NCI-H460 (cell line): Measurements from ENCODE around the gene CRY2. TPM values are rescaled to one million over a fixed set of nuclear protein-coding genes. Genes with fewer than 3 reads are reported as not detected.
"Not testable (repeated sequence)": the region's sequence is repeated elsewhere in the genome, so short reads cannot be mapped to it uniquely, and the experiment has no call there.

Source experiments
- DNase-seq: peaks from one replicate; pipeline ENCODE4 v3.0.0-alpha.2; 2016; ENCODE audit warnings: low read depth; ENCODE audit errors: extremely low read depth
- total RNA-seq: library from RNA; depleted of rRNA; stranded (reverse); fragments of >200 nt; shearing (Covaris generic); gene quantifications from 2 replicates; pipeline ENCODE4 v1.2.3, GENCODE V29; 2014

The CRY2 gene
- total RNA-seq, 1 experiment from 2014 or later, result 2.8 TPM

DNA sequence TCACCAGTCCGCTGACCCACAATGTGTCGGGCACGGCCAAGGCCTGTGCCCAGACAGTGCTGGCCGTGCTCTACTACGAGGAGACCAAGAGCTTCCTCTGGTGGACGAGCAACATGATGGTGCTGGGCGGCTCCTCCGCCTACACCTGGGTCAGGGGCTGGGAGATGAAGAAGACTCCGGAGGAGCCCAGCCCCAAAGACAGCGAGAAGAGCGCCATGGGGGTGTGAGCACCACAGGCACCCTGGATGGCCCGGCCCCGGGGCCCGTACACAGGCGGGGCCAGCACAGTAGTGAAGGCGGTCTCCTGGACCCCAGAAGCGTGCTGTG is 36.2 kb upstream of the CRY2 start:
- DNase-seq, result no peak

DNA sequence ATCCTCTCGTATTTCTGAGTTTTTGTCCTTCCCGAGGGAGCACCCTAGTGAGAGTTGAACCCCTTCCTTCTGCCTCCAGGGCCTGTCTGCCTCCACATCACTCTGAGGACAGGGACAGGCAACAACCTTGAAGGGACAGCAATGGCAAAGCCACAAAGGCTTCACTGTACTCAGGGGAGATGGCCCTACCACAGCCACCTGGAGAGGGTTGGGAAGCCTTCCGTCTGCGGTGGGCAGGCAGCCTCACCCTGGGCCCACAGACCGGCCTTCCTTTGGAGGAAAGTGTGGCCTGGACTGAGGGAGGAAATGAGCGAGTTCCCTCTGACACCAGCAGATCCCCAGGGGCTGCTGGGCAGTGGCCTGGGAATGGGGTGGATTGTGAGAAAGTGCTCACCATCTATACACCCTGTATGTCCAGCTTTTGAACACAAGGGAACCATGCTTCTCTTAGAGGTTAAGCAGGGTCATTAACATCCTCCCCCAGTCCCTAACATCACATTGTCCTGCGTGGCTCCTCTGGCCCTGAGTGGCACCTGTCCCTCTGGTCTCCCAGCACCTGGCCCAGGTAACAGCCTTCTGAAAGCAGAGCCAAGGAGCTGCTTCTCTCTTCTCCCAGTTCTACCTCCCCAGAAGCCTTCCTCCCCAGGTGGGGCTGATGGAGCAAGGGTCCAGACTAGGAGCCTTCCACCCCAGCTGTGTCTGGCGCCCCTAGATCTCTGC is 35.5 kb upstream of the CRY2 start:
- no peak for DNase-seq

DNA sequence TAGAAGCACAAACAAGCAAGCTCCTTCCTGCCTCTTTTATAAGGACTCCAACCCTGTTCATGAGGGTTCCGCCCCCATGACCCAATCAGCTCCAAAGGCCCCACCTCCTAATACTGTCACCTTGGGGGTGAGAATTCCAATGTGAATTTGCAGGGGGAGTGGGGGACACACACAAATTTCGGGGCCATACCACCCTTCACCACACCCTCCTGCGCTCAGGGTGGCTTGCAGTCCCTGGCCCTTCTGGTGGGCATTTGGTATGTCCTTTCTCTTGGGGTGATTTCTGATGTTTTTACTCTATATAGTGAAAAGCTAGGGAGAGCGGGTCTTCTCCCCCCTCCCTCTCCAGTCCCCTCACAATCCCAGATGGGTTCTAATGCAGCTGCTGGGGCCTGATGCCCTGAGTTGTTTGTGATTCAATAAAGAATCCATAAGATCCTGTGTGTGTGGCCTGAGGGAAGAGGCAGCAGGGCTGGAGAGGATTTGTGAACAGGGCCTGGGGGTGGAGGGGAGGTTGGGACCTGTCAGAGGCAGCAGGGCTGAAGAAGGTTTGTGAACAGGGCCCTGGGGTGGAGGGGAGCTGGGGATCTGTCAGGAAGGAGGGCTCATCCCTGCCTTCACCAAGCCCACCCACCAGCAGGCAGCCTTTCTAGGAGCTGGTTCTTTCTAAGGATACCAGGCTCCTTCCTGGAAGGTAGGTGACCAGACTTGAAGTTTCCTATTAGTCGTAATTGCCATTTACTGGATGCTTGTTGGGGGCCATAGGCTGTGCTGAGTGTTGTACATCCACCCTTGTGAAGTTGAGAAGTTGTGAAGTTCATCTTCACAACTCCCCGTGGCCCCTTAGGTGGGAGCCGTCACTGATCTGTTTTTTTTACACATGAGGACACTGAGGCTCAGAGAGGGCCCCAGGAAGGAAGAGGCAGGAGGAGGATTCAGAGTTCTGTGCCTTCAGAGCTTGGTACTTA is 34.4 kb upstream of the CRY2 start:
- no peak for DNase-seq

DNA sequence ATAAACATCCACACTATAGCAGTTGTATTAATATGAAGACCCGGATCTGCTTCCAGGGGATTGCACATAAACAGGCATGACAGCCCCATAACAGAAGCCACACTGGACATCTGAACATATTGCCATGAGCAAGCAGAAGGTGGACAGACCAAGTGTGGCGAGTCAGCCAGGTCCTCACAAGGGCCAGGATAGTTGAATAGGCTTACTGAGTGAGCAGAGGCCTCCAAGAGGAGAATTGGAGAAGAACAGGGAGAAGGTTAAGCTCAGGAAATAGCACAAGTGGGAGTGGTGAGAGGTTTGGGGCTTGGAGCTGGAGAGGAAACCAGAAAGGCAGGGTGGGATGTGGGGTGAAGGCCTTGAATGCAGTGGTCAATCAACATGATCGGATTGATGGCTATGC is 31.5 kb upstream of the CRY2 start:
- DNase-seq, result no peak

DNA sequence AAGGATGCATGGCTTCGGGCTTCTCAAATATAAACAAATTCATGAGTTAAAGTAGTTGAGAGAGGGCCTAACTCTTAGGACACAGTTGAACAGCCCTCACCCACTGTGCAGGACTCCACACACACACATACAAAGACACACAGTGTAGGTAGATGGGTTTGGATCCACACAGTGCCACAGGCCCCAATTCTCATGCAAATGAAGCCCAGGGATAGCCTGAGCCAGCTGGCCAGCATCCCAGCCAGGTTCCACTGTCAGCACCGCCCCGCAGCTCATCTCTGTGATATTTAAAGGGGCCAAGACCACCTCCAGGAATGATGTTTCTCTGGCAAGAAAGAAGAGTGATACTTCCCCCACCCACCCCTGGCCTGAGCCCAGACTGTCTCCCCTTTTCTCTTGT is 30.7 kb upstream of the CRY2 start:
- DNase-seq, result no peak

DNA sequence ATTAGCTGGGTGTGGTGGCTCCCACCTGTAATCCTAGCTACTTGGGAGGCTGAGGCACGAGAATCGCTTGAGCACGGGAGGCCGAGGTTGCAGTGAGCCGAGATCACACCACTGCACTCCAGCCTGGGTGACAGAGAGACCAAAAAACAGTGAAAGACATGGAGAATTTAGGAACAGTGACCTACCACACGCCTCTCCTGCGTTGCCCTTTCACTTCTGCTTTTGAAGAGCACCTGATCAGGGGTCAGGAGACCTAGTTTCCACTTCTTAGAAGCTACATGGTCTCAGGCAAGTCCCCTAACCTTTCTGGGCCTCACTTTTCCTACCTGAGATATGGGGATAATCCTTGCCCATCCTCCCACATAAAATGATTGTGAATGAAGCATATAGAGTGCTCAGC is 30.1 kb upstream of the CRY2 start:
- DNase-seq, result no peak

DNA sequence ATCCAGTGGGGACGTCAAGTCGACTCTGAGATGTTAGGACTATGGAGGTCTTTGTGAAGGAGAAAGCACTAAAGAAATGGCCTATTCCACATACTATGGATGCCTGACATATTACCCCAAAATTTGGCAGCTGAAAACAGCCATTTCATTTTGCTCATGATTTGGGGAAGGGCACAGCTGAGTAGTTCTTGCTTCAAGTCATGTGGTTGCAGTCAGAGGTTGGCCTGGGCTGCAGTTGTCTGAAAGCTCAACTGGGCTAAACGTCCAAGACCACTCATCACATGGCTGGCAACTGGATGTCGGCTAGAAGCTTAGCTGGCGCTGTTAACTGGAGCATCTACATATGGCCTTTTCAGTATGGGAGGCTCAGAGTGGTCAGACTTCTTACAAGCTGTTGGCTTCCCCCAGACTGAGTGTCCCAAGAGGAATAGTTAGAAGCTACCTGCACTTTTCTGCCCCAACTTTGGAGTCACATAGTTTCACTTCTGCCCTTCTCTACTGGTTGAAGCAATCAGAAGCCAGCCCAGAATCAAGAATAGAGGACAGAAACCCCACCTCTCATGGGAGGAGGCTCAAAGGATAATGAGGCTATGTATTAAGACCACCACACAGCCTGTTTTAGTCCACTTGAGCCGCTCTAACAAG is 28.2 kb upstream of the CRY2 start:
- DNase-seq, result no peak

DNA sequence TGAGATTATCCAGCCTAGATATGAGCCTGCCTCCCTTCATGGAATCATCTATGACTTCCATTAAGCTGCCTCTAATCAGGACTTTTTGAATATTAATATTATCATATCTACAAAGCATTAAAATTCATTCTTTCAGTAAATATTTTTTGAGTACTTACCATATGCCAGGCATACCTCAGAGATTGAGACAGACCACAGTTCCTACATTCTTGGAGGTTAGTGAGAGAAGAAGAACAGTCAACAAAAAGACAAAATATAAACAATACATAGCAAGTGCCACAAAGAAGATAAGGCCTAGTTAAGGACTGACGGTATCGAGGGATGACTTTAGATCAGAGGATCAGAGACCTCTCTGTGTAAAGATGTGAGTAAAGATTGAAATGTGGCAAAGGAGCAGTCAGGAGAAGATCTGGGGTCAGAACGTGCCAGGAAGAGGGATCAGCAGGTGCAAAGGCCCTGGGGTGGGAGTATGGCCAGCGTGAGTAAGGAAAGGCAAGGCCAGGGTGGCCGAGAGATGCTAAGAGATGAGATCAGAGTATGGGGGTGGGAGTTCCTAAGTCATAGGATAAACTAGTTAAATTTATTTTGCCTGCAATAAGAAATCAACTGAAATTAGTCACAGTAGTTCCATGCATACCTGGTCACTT is 26.9 kb upstream of the CRY2 start:
- DNase-seq, result no peak

DNA sequence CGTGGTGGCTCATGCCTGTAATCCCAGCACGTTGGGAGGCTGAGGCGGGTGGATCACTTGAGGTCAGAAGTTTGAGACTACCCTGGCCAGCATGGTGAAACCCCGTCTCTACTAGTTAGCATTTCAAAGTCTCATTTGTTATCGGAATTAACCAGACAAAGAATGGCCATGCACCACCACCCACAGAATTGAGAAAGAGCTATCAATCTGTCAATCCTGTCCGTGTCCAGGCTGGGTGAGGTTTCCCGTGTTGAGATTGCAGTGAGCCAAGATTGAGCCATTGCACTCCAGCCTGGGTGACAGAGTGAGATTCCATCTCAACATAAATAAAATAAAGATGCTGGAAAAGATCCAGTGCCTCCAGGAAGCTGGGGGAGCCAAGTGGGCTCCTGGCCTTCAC is 20.8 kb upstream of the CRY2 start:
- not testable (repeated sequence) for DNase-seq

DNA sequence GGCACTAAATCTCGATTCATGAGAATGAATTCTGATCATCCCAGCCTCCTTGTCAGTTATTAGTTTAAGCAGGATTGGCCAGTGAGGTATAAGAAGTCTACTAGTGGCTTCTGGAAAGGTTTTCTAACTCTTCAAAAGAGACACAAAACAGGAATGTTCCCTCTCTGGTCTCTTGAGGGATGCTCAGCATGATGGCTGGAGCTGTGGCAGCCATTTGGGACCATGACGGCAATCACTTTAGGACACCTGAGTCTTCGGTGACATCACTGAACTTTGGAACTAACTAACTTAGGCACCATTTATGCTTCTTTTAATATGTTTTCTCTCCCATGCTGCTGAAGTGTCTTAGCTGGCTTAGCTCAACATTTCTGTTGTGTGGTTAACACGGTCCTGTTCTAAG is 20.2 kb upstream of the CRY2 start:
- no peak for DNase-seq

DNA sequence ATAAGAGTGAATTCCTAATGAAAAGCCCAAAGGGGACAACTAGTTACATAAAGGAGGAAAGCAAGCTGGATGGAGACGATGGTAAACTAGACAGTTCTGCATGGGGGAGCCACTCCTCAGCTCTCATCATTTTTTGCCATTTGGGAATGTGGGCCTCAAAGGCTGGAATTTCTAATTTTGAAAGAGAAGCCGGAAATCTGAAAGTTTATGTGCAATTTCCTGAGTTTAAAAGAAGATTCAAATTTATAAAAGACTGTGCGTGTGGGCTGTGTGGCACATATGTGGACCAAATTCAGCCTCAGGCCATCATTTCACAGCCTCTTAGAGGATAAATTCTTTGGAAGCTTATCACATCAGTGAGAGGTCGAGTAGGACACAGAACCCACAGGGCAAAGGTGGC is 18.3 kb upstream of the CRY2 start:
- DNase-seq, result no peak

DNA sequence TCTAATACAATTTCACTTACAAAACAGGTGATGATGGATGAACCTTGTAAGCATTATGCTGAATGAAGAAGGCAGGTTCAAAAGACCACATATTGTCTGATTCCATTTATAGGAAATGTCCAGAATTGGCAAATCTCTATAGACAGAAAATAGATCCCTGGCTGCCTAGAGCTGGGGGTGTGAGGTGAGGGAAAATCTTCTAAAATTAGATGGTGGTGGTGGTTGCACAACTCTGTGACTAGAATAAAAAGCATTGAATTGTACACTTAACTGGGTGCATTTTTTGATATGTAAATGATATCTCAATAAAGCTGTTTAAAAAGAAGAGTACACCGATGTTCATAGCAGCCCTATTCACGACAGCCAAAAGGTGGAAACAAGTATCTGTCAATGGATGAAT is 16.7 kb upstream of the CRY2 start:
- DNase-seq, result no peak

DNA sequence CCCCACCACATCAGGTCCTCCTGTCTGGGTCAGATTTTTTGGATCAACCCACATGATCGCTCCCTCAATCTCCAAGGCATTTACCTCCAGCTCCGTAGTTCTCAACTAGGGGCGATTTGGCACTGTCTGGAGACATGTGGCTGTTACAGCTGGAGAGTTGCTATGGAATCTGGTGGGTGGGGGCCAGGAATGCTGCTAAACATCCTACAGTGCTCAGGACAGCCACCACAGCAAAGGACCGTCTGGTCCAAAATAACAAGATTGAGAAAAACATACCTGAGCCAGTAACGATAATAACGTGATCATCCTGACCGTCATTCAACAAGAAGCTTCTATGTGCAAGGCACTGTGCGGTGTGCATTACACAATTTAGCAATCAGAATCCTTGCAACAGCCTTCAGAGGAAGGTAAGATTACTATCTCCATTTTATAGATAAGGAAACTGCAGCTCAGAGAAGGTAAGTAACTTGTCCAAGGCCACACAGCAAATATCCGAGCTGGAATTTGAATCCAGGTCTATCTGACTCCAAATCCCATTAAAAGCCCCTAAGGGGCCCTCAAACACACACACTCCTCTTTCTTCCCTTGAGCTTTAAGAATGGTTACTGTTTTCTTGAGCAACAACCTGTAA is 14.3 kb upstream of the CRY2 start:
- DNase-seq, result no peak

DNA sequence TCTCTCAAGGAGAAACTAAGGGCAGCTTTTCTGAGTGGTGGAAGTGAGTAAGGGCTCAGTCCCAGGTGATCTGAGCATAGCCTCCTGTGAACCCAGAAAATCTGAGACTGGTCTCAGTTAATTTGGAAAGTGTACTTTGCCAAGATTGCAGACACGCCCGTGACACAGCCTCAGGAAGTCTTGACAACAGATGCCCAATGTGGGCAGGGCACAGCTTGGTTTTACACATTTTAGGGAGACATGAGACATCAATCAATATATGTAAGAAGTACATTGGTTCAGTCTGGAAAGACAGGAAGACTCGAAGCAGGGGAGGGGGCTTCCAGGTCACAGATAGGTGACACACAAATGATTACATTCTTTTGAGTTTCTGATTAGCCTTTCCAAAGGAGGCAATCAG is 13.5 kb upstream of the CRY2 start:
- DNase-seq, result no peak

DNA sequence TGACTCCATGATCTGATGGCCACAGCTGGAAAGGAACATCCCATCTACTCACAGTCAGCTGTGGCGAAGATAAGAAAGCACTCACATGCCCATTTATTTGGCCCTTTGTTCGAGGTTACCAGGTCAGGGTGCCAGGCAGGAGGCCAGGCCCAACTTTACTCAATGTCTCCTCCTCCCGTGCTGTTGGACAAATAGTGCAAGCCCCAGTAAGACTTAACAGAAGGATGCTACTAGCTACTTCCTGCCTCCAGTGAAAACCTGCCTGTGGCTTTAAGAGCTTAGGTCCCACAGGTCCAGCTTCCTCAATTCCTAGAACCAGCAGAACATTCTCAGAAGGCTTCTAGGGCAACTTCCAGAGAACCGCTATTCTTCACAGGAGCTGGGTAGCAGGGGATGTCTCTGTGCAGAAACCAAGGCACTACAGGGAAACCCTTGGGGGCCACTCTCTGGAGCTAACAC is 12.9 kb upstream of the CRY2 start:
- no peak for DNase-seq

DNA sequence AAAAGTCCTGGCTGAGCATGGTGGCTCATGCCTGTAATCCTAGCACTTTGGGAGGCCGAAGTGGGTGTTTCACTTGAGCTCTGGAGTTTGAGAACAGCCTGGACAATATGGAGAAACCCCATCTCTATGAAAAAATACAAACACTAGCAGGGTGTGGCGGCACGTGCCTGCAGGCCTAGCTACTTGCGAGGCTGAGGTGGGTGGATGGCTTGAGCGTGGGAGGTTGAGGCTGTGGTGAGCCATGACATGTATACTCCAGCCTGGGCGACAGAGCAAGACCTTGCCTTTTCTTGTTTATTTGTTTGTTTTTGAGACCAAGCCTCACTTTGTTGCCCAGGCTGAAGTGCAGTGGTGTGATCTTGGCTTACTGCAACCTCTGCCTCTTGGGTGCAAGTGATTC is 8.1 kb upstream of the CRY2 start:
- DNase-seq, result no peak

DNA sequence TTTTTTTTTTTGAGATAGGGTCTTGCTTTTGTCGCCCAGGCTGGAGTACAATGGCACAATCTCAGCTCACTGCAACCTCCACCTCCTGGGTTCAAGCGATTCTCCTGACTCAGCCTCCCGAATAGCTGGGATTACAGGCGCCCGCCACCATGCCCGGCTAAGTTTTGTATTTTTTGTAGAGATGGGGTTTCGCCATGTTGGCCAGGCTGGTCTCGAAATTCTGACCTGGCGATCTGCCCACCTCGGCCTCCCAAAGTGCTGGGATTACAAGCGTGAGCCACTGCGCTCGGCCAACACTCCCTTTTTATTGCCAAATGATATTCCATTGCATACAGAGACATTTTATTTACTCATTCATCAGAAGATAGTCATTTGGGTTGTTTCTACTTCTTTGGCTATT is 7.0 kb upstream of the CRY2 start:
- DNase-seq, result not testable (repeated sequence)

DNA sequence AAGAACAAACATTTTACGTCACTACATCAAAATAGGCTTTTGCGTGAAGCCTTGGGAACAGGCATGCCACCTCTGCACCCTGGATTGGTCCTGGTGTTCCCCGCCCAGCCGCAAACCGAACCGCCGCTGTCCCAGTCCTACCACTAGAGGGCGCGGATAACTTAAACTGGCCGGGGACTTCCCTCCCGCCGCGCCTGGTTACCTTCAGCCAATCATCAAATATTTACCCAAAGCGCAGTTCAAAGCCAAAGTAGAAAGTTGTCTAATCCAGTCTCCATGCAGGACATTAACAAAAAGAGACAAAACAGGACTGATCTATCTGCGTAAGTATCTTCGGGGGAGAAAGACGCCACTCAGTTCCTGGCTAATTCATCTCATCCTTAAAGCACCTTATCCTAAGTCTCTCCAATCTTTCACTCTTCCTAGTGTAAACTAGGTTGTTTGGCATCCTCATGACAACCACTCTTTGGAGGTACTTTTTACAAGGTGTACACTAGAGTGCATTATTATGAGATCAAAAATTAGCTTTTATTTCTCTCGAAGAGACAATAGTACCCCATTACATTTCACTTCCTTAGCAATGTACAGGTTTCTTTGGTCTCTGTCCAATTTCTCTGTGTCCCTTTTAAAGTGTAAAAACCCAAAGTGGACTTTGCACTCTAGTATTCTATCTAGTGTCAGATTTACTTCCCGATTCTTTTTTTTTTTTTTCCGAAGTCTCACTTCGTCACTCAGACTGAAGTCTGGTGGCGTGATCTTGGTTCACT is 3.9 kb upstream of the CRY2 start:
- peak; percentile 66 for DNase-seq

DNA sequence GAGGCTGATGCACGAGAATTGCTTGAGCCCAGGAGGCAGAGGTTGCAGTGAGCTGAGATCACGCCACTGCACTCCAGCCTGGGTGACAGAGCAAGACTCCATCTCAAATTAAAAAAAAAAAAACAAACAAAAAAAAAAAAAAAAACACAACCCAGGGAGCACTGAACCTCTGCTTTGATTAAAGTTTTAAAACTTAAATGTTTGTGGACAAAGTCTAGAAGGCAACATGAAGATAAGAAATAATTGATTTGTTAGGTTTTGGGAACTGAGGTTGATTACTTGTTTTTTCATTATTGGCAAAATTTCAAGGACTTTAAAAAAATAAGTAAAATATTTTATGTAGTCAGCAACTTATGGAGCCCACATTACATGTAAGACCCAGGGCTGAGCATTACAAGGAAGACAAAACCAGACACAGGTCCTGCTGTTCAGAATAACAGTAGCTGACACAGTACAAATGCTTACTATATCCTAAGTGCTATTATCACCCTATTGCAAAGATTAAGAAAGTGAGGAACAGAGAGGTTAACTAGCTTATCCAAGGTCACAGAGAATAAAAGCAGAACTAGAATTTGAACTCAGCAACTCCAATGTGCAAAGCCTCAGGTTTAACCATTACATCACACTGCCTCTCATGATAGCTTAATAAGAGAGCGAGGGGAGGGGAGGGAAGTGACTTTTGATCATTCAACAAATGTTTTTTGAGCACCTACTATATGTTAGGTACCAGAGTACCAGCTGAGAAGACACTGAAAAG is 2.3 kb upstream of the CRY2 start:
- no peak for DNase-seq
